Activated CD4-positive, alpha-beta memory T cell treated with anti-CD3 and anti-CD28 coated beads for 36 hours (primary cell): ENCODE results near the gene ARPC3. TPM values are rescaled to one million over a fixed set of nuclear protein-coding genes. Genes with fewer than 3 reads are reported as not detected.
"Not testable (repeated sequence)": the region's sequence is repeated elsewhere in the genome, so short reads cannot be mapped to it uniquely, and the experiment has no call there.

Experiments
- CTCF ChIA-PET: fragments of 350-600 bp; sonication (Branson Sonifier 250); formaldehyde crosslinking; loops from one replicate; lab custom pipeline; 2021; ENCODE audit warnings: antibody characterized with exemption, inconsistent platforms; lab: Charles Lee
- POLR2A ChIA-PET: fragments of 350-600 bp; sonication (Branson Sonifier 250); formaldehyde crosslinking; loops from one replicate; lab custom pipeline; 2021; ENCODE audit warnings: antibody characterized with exemption; lab: Charles Lee
- DNase-seq: peaks from one replicate; pipeline ENCODE4 v3.0.0-alpha.2; 2020
- H3K27ac Mint-ChIP-seq: one replicate; pipeline ENCODE4 v1.8.0; 2021; ENCODE audit warnings: mixed read lengths
- H3K27me3 Mint-ChIP-seq: one replicate; pipeline ENCODE4 v1.8.0; 2021; ENCODE audit warnings: mixed read lengths
- H3K36me3 Mint-ChIP-seq: one replicate; pipeline ENCODE4 v1.8.0; 2021; ENCODE audit warnings: mixed read lengths
- H3K4me1 Mint-ChIP-seq: one replicate; pipeline ENCODE4 v1.8.0; 2021; ENCODE audit warnings: low read depth, mixed read lengths
- H3K4me3 Mint-ChIP-seq: one replicate; pipeline ENCODE4 v1.8.0; 2021; ENCODE audit warnings: mild to moderate bottlenecking, mixed read lengths
- H3K9me3 Mint-ChIP-seq: one replicate; pipeline ENCODE4 v1.8.0; 2021; ENCODE audit warnings: mixed read lengths
- intact Hi-C: fragments of 100-400 bp; cut with micrococcal nuclease; formaldehyde crosslinking; loops from one replicate; pipeline ENCODE4 v1.15.1; 2023
- total RNA-seq, 2 experiments: library from RNA; stranded (reverse); gene quantifications; one replicate each; pipeline ENCODE4 v1.2.3, GENCODE V29; 2021

Gene ARPC3
- total RNA-seq, 2 experiments from 2014 or later = 340 to 352 TPM

DNA sequence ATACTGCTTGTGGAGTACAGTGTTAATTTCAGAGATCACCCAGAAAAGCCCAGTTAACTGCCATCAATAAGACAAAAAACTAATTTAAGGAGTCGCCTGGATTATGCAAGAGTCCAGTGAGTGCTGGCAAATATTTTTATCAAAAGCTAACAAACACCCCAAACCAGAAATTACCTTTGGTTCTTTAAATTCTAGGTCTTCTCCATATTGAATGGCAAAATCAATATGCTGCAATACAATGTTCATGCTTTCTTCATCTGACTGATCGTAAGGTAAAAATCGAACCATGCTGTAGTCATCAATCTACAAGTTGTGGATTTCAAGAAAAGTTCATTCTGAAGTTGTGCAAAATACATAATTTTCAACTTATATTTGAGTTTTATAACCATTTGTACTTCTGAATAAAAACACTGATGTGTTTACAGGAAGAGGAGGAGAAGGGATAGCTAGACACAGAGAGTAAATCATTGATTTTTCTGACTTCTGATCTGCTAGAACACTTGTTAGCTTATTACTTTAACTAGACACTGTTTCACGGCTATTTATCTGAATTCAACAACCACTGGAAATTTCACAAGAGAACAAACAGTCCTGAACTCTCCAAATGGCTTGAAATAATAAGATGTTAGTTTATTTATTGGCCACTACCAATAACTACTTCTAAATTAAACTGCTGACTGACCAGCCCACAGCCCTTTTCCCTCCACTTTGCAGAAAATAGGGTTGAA is 3.6 kb upstream of the ARPC3 start:
- H3K4me3 Mint-ChIP-seq = no peak overlapping the region
- no peaks in the 10 kb centered on the region for H3K9me3 Mint-ChIP-seq
- DNase-seq = no peak
- H3K27ac Mint-ChIP-seq = no peak overlapping the region
- POLR2A ChIA-PET = interaction anchor here (0.6 to 2.5 kb wide), 2 partner anchors 15 to 509 kb away, joined by 3 to 10 read pairs; partner anchors contain the start of genes FAM216A and GPN3
- CTCF ChIA-PET = interaction anchor here (1.0 to 8.2 kb wide), 3 partner anchors 15 to 148 kb away, joined by 4 to 85 read pairs (median 5); partner anchors contain the start of genes FAM216A and GPN3
- no peaks in the 10 kb centered on the region for H3K27me3 Mint-ChIP-seq
- peaks cover 12% of the 10 kb centered on the region for H3K4me1 Mint-ChIP-seq
- H3K36me3 Mint-ChIP-seq = peaks cover 34% of the 10 kb centered on the region
- intact Hi-C loops = loop anchor here (5.0 kb wide), 1 partner anchor 244 kb away; no protein-coding TSS in a partner anchor

DNA sequence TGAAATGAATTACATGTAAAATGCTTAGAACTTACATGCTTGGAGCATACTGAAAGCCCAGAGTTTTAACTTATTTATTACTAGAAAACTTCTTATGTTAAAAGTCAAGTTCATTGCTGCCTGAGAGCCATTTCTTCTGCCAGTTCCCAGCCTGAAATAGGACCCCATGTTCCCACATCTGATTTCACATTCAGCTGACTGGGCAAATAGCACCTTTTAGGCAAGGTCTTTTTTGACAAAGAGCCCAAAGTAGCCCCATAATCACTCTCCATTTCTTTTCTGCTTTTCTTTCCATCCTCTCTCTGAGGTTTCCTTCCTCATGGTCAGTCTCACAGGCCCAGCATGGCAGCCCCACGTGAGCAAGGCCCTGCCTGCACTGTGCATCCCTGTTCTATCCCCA is 1.1 kb upstream of the ARPC3 start:
- peaks cover 39% of the 10 kb centered on the region for H3K36me3 Mint-ChIP-seq
- ChIA-PET POLR2A (interaction anchor here (2.1 kb wide), 1 partner anchor 51 kb away, joined by 11 read pairs; the partner anchor contains the start of genes RAD9B and VPS29), CTCF (interaction anchor here (1.5 to 8.2 kb wide), 6 partner anchors 16 to 436 kb away, joined by 4 to 85 read pairs (median 18); partner anchors contain the start of genes FAM216A, GPN3, RAD9B and VPS29)
- H3K27ac Mint-ChIP-seq = peak overlapping the region; percentile 99
- H3K27me3 Mint-ChIP-seq = no peaks in the 10 kb centered on the region
- peaks cover 30% of the 10 kb centered on the region for H3K4me1 Mint-ChIP-seq
- intact Hi-C loops = loop anchor here (5.0 kb wide), 1 partner anchor 246 kb away; no protein-coding TSS in a partner anchor
- H3K9me3 Mint-ChIP-seq = no peaks in the 10 kb centered on the region
- no peak for DNase-seq
- H3K4me3 Mint-ChIP-seq = peak overlapping the region; percentile 100

DNA sequence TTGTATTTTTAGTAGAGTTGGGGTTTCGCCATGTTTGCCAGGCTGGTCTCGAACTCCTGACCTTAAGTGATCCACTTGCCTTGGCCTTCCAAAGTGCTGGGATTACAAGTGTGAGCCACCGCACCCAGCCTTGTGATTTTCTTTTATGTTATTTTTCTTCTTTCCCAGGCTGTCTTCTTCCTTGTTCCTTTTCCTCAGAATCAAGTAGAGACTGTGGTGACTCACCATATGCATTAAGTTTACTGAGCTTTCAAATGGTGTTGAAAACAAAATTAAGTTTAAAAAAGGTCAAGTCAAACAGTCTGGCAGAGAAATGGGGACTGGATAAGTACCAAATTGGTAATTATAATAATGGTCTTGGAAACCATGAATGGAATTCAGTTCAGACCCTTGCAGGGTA is 5.7 kb downstream of the ARPC3 start:
- Mint-ChIP-seq H3K27ac (peak overlapping the region; percentile 49), H3K27me3 (no peaks in the 10 kb centered on the region), H3K4me3 (no peak overlapping the region), H3K9me3 (no peaks in the 10 kb centered on the region), H3K36me3 (peaks cover 35% of the 10 kb centered on the region), H3K4me1 (peaks cover 31% of the 10 kb centered on the region)
- ChIA-PET POLR2A (no interaction called here), CTCF (interaction anchor here (1.5 kb wide), 1 partner anchor 13 kb away, joined by 7 read pairs; no protein-coding TSS in a partner anchor)
- intact Hi-C loops = no loop called here
- DNase-seq = no peak

DNA sequence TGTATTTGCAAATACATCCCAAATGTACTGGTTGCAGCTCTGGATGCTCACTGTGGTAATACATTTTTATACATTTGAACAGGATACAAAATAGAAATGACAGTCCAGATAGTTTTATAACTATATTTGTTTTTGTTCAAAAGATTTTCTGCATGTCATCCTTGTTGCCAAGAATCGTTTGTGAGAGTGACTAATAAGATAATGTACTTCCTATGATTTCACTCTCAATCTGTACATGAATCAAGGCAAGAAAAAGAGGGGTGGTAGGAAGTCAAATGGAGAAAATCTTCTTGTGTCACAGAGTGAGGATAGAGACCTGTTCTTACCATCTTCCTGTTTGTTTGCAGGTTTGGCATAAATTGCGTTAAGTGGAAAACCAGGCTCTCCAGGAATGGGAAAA is 13.9 kb downstream of the ARPC3 start:
- CTCF ChIA-PET = no interaction called here
- Mint-ChIP-seq H3K36me3 (peaks cover 35% of the 10 kb centered on the region), H3K9me3 (no peaks in the 10 kb centered on the region)

DNA sequence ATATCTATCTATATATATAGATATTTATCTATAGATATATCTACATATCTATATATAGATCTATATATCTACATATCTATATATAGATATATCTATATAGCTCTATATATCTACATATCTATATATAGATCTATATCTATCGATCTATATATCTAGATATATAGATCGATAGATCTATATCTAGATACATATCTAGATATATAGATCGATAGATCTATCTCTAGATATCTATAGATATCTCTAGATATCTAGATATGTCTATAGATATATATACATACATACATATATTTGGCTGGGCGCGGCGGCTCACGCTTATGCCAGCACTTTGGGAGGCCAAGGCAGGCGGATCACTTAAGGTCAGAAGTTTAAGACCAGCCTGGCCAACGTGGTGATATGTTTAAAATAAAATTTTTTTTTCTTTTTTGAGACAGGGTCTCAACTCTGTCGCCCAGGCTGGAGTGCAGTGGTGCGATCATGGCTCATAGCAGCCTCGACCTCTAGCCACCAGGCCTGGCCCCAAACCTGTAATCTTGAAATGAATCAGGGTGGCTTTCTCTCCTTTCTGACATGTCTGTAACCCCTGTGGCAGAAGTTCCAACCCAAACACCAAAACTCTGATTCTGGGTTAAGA is 18.1 kb downstream of the ARPC3 start:
- POLR2A ChIA-PET = interaction anchor here (0.7 to 1.5 kb wide), 8 partner anchors 18 to 296 kb away, joined by 3 to 12 read pairs (median 5); partner anchors contain the start of genes ANAPC7, ARPC3, ATP2A2 and FAM216A
- peaks cover 10% of the 10 kb centered on the region for H3K4me1 Mint-ChIP-seq
- H3K9me3 Mint-ChIP-seq = no peaks in the 10 kb centered on the region
- DNase-seq = peak; percentile 57
- CTCF ChIA-PET = interaction anchor here (0.6 to 2.9 kb wide), 77 partner anchors 9 to 587 kb away, joined by 3 to 71 read pairs (median 5); partner anchors contain the start of genes ANAPC7, ARPC3, ATP2A2 and FAM216A
- H3K27me3 Mint-ChIP-seq = no peaks in the 10 kb centered on the region
- H3K27ac Mint-ChIP-seq = no peak overlapping the region
- intact Hi-C loops = loop anchor here (1.0 to 5.0 kb wide), 5 partner anchors 28 to 384 kb away; partner anchors contain the start of genes ATP2A2 and C12orf76
- H3K4me3 Mint-ChIP-seq = no peak overlapping the region
- H3K36me3 Mint-ChIP-seq = peaks cover 21% of the 10 kb centered on the region

More for the DNA sequence above, 13.9 kb downstream of the ARPC3 start:
- H3K4me3 Mint-ChIP-seq = no peak overlapping the region
- peak overlapping the region; percentile 72 for H3K27ac Mint-ChIP-seq
- H3K27me3 Mint-ChIP-seq = no peaks in the 10 kb centered on the region
- POLR2A ChIA-PET = no interaction called here
- peaks cover 12% of the 10 kb centered on the region for H3K4me1 Mint-ChIP-seq
- intact Hi-C loops = no loop called here
- DNase-seq = no peak

DNA sequence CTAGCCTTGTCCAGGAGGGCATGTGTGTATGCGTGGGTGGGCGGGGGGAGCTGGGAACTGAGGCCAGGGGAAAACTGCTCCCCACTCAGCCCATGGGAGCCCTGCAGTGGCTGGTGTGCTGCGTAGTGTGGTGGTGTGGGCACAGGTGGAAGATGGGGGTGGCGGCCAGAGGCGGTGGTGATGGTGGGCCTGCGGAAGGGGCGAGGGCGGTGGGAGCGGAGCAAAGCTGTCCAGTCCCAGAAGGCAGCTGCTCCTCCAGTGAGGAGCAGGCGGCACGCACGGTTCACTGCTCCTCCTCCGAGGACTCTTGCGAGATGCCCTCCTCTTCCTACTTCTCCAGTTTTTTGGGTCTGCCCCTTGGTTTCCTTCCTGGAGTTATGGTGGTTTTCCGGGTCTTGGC is 20.5 kb downstream of the ARPC3 start:
- intact Hi-C loops = loop anchor here (5.0 kb wide), 1 partner anchor 147 kb away; the partner anchor contains the start of gene ATP2A2

DNA sequence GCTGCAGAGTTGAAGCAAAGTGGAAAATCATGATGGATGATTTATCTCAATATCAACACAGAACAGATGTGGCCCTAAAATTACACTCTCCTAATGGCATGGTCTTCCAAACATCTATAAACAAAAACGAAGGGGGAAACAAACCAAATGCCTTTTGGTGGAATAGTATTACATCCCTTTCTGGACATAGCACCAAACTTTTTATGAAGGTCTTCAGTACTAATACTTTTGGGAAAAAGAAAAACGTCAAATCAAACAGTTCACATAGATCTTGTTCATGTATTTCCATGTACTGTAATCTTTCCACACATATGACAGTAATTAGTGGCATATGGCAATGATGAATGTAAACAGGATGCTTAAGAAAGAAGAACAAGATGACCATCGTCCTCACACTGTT is 23.7 kb downstream of the ARPC3 start:
- Mint-ChIP-seq H3K27me3 (no peaks in the 10 kb centered on the region), H3K4me3 (no peak overlapping the region), H3K27ac (no peak overlapping the region), H3K9me3 (no peaks in the 10 kb centered on the region), H3K36me3 (no peaks in the 10 kb centered on the region), H3K4me1 (no peaks in the 10 kb centered on the region)
- no peak for DNase-seq
- intact Hi-C loops = no loop called here
- ChIA-PET POLR2A (no interaction called here), CTCF (no interaction called here)

More for the DNA sequence above, 20.5 kb downstream of the ARPC3 start:
- H3K36me3 Mint-ChIP-seq, H3K4me1 Mint-ChIP-seq, POLR2A ChIA-PET, H3K9me3 Mint-ChIP-seq, DNase-seq, CTCF ChIA-PET, H3K27ac Mint-ChIP-seq, H3K27me3 Mint-ChIP-seq, H3K4me3 Mint-ChIP-seq: not testable (repeated sequence)

DNA sequence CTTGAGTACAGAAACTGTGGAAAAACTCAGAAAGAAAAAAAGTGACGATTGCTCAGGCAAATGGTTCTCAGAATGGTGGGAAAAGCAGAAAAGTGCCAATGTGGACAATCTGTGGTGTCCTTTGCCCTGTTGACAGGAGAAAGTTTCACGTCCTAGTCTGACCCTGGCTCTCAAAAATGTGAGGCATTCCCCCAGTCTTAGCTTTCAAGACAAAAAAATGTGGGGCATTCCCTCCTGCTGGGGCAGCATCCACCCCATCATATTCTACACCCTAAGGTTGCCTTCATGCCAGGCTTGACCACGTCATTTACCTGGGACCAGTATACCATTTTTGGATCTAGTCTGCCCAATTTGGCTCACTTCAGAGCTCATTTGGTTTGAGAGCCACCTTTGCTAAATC is 25.9 kb downstream of the ARPC3 start:
- Mint-ChIP-seq H3K9me3 (no peaks in the 10 kb centered on the region), H3K4me1 (no peaks in the 10 kb centered on the region), H3K36me3 (no peaks in the 10 kb centered on the region), H3K27me3 (no peaks in the 10 kb centered on the region), H3K27ac (no peak overlapping the region), H3K4me3 (no peak overlapping the region)
- POLR2A ChIA-PET = no interaction called here
- intact Hi-C loops = no loop called here
- DNase-seq = no peak
- CTCF ChIA-PET = interaction anchor here (0.7 kb wide), 2 partner anchors 39 to 158 kb away, joined by 3 to 4 read pairs; no protein-coding TSS in a partner anchor

DNA sequence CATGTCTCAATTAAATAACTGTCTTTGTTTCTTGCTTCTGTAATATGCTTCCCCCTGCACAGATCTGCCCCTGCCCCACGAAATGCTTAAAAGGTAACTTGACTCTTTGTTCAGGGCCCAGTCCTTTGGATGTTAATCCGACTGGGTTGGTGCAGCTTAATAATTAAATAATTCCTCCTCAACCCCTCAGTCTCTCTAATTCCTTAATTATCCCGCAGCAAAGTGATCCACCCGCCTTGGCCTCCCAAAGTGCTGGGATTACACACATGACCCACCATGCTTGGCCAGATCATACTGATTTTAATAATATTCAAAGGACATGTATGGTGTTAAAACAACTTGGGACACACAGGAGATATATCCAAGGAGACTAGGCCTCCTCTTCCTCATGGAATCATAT is 28.4 kb downstream of the ARPC3 start:
- Mint-ChIP-seq H3K4me1 (no peaks in the 10 kb centered on the region), H3K9me3 (no peaks in the 10 kb centered on the region), H3K4me3 (no peak overlapping the region), H3K36me3 (no peaks in the 10 kb centered on the region), H3K27me3 (no peaks in the 10 kb centered on the region), H3K27ac (no peak overlapping the region)
- ChIA-PET CTCF (interaction anchor here (1.5 to 1.6 kb wide), 2 partner anchors 10 to 320 kb away, joined by 3 to 11 read pairs; no protein-coding TSS in a partner anchor), POLR2A (no interaction called here)
- DNase-seq = no peak
- intact Hi-C loops = no loop called here

DNA sequence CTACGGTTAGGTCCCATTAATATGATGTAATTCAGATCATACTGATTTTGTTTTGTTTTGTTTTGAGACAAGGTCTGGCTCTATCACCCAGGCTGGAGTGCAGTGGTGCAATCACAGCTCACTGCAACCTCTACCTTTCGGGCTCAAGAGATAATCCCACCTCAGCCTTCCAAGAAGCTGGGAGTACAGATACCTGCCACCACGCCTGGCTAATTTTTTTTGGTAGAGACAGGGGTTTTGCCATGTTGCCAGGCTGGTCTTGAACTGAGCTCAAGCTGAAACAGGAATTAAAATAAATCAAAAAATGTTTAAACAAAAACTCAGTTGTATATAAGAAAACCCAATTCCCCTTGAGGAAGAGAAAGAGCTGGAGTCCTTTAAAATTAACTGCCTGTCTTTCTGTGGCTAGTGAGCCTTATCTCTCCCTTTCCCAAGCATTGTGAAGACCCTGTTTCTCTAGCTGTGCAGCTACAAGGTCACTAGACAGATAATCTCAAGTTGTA is 28.9 kb downstream of the ARPC3 start:
- Mint-ChIP-seq H3K36me3 (no peaks in the 10 kb centered on the region), H3K4me1 (no peaks in the 10 kb centered on the region), H3K27ac (no peak overlapping the region), H3K27me3 (no peaks in the 10 kb centered on the region), H3K9me3 (no peaks in the 10 kb centered on the region), H3K4me3 (no peak overlapping the region)
- POLR2A ChIA-PET = no interaction called here
- no peak for DNase-seq
- CTCF ChIA-PET = interaction anchor here (1.5 to 2.0 kb wide), 3 partner anchors 10 to 319 kb away, joined by 3 to 11 read pairs (median 6); no protein-coding TSS in a partner anchor
- intact Hi-C loops = no loop called here

DNA sequence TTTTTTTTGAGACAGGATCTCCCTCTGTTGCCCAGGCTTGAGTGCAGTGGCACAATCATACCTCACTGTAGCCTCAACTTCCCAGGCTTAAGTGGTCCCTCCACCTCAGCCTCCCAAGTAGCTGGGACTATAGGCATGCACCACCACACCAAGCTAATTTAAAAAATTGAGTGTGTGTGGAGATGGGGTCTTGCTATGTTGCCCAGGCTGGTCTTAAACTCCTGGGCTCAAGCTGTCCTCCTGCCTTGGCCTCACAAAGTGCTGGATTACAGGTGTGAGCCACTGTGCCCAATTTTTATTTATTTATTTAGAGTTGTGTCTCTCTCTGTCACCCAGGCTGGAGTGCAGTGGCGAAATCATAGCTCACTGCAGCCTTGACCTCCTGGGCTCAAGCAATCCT is 29.5 kb downstream of the ARPC3 start:
- H3K4me1 Mint-ChIP-seq, intact Hi-C loops, DNase-seq, H3K27me3 Mint-ChIP-seq, H3K4me3 Mint-ChIP-seq, H3K36me3 Mint-ChIP-seq, H3K27ac Mint-ChIP-seq, POLR2A ChIA-PET, H3K9me3 Mint-ChIP-seq: not testable (repeated sequence)
- CTCF ChIA-PET = interaction anchor here (2.0 kb wide), 1 partner anchor 11 kb away, joined by 6 read pairs; no protein-coding TSS in a partner anchor
